Stimulated activated naive CD4-positive, alpha-beta T cell treated with Interleukin-2 at 50 U/mL for 16 hours (primary cell): ENCODE measurements around the gene COQ8A.

Experiments
- DNase-seq: peaks from one replicate; lab custom pipeline; 2025; lab: John Stamatoyannopoulos, UW

The COQ8A gene

GRCh38 chr1:226974544-226975258, 34.6 kb downstream of the COQ8A start:
- DNase-seq: no peak

GRCh38 chr1:226975259-226976250, 35.5 kb downstream of the COQ8A start:
- DNase-seq: no peak

- no peak for DNase-seq
These were observed 36.3 kb downstream of the COQ8A start for GRCh38 chr1:226976276-226976977.

GRCh38 chr1:226976978-226977642, 37.0 kb downstream of the COQ8A start:
- no peak for DNase-seq

- DNase-seq: no peak
These were observed 37.7 kb downstream of the COQ8A start for GRCh38 chr1:226977643-226978431.

GRCh38 chr1:226978432-226979114, 38.5 kb downstream of the COQ8A start:
- DNase-seq: no peak

- DNase-seq: no peak
These were observed 39.0 kb downstream of the COQ8A start for GRCh38 chr1:226979115-226979516.

- DNase-seq: no peak
These were observed 39.5 kb downstream of the COQ8A start for GRCh38 chr1:226979517-226980121.

GRCh38 chr1:226980122-226980560, 40.0 kb downstream of the COQ8A start:
- no peak for DNase-seq

GRCh38 chr1:226980565-226981385, 40.7 kb downstream of the COQ8A start:
- no peak for DNase-seq

GRCh38 chr1:226981386-226981817, 41.3 kb downstream of the COQ8A start:
- DNase-seq: no peak

GRCh38 chr1:226981838-226982237, 41.7 kb downstream of the COQ8A start:
- no peak for DNase-seq

GRCh38 chr1:226982451-226983177, 42.5 kb downstream of the COQ8A start:
- no peak for DNase-seq

GRCh38 chr1:226983247-226983991, 43.3 kb downstream of the COQ8A start:
- DNase-seq: no peak

- DNase-seq: no peak
These were observed 43.9 kb downstream of the COQ8A start for GRCh38 chr1:226983992-226984364.

- DNase-seq: no peak
These were observed 44.6 kb downstream of the COQ8A start for GRCh38 chr1:226984521-226985238.
